Nucleus accumbens (tissue), 56 donors: ENCODE results near the gene TMEM235.
"Not testable (repeated sequence)": the region's sequence is repeated elsewhere in the genome, so short reads cannot be mapped to it uniquely, and the experiment has no call there.

Experiments
- DNase-seq, 56 donors: peaks; one replicate each; lab custom pipeline; 2025; lab: John Stamatoyannopoulos, UW

The TMEM235 gene

DNA sequence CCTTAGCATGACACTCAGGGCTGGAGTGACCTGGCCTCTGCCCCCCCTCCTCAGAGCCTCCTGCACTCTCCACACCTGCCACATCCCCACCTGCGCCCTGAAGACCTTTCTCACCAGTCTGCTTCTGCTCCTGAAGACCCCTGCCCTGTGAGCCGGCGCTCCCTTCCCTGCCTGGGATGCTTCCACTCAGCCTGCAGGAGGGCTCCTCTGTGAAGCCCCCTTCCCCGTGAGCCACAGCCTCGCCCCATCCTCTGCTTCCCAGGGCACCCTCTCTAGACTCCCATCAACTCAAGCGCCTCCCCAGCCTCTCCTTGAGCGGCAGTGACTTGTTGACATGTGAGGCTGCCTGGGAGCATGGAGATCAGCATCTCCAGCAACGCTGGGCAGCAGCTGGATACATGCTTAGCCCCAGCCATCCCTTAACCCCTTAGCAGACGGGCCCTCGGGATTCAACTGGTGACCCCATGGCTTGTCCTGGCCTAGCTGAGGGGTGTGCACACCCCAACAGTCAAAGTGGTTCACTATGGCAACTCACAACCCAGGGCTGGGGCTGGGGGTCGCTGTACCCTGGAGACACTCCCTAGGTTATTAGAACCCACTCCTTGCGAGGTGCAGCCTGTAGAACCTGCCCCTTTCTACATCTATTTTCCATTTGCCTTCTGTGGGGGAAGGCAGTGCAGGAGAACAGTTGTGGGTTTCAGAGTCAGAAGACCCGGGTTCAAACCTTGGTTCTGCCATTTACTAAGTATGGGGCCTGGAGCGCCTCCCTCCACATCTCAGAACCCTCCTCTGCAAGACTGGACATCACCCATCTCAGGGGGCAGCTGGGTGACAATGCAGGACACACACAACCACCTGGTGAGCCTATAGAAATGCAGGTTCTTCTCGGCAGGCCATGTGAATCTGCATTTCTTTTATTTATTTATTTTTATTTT, 21.5 kb downstream of the TMEM235 start:
- DNase-seq = no peak

DNA sequence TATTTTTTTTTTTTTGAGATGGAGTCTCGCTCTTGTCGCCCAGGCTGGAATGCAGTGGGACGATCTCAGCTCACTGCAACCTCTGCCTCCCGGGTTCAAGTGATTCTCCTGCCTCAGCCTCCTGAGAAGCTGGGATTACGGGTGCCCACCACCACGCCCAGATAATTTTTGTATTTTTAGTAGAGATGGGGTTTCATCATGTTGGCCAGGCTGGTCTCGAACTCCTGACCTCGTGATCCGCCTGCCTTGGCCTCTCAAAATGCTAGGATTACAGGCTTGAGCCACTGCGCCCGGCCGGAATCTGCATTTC, 22.2 kb downstream of the TMEM235 start:
- not testable (repeated sequence) for DNase-seq

- peak in 54 of 56 donors; percentile 47 to 91 (median 78) for DNase-seq
These were observed 22.7 kb downstream of the TMEM235 start for GRCh38 chr17:78253946-78254672.

DNA sequence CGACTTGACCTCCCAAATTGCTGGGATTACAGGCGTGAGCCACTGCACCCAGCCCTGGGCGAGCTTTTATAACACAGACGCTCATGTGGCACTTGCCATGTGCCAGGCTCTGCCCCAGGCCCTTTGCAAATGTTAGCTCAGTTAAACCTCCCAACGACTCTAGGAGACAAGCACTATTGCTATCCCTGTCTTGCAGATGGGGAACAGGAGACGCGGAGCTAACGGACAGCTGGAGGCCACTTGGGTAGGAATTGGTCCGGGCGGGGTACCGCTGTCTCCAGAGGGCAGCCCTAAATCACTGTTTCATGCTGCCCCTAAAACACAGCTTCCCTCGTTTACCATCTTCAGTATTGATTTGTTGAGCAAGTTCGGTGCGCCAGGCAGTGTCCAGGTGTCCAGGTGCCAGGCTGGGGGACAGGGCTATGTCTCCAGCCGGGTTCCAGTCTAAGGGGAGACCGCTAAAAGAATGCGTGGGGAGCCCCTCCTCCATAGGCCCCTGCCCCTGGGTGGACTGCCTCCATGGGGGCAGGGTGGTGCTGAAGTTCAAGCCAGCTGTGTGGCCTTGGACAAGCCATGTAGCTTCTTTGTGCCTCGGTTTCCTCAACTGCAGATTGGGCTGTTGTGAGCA, 23.7 kb downstream of the TMEM235 start:
- no peak for DNase-seq

GRCh38 chr17:78255953-78256706, 24.7 kb downstream of the TMEM235 start:
- no peak for DNase-seq

DNA sequence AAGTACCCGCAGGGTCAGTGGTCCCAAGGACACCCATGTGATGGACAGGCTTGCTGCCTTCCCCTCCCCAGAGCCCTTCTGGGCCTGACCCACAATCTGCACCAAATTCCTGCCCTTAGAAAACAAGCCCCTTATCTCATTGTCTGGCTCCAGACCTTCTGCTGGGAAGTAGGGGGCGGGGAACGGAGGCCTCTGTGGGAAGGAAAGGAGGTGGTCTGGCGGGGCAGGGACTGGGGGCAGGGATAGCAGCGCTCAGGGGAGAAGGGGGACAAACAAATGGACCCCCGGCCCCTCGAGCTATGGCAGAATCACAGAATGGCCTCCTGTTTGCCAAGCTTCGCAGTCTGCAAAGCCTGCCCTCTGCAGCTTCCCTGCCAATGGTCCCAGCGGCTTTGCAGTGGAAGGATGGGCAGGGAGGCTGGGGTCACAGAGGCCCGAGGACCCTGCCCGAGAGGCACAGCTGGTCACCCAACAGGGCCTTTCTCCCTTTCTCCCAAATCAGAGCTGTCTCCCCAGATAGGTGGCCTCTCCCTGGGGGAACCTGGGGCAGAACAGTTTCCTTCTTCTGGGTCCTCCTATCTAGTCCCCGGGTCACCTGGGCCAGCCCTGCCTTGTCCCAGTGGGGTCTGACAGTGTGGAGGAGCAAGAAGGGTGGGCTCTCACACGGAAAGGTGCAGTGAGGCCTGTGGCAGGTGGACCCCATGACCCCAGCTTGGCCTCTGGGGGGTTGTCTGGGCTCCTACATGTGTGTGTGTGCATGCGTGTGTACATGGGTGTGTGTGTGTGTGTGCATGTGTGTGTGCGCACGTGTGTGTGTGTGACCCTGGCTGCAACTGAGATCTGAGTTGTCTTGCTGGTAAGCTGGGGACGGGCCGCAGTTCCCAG, 25.5 kb downstream of the TMEM235 start:
- no peak for DNase-seq

GRCh38 chr17:78257810-78258322, 26.4 kb downstream of the TMEM235 start:
- no peak for DNase-seq

- DNase-seq = no peak
These were observed 27.1 kb downstream of the TMEM235 start for GRCh38 chr17:78258323-78259191.

GRCh38 chr17:78259192-78259554, 27.7 kb downstream of the TMEM235 start:
- no peak for DNase-seq

GRCh38 chr17:78263063-78263735, 31.8 kb downstream of the TMEM235 start:
- peak in 1 of 56 donors; percentile 36 for DNase-seq

DNA sequence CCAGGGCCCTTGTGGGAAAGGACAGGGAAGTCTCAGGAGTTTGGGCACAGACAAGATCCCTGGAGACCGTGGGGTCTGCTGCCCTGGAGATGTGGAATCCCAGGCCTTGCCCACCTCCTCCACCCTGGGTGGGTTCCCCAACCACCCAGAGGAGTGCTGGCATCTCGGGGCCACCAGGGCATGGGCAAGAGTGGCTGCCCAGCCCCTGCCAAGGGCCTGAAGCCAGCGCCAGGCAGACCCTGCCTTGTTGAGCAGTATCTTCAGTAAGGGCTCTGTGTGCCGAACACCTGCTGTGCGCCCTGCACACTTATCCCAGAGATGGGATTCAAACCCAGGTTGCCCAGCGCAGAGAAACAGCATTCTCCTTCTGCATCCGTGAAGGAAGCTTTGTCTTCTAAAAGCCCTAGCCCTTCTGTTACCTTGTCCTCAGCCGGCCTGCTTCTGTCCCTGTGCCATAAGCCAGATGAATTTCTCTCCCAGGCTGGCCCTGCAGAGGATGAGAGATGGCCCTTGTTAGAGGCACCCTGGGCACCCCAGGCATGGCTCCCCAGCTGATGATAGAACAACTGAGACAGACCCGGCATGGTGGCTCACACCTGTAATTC, 32.4 kb downstream of the TMEM235 start:
- DNase-seq = no peak

- no peak for DNase-seq
These were observed 33.2 kb downstream of the TMEM235 start for GRCh38 chr17:78264590-78264989.

DNA sequence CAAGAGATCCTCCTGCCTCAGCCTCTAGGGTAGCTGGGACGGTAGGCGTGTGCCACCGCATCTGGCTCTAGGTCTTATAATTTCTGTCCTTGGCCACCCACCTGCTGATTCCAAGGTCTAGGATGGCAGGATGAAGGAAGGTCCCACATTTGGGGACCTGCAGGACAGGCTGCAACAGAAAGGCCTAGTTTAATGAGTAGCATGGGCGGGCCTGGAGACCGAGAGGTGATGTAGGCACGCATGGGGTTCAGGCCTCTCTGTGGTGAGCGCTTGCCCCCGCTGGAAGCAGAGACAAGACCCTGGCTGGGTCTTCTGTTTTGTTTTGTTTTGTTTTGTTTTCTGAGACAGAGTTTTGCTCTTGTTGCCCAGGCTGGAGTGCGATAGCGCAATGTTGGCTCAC, 33.7 kb downstream of the TMEM235 start:
- DNase-seq = no peak

DNA sequence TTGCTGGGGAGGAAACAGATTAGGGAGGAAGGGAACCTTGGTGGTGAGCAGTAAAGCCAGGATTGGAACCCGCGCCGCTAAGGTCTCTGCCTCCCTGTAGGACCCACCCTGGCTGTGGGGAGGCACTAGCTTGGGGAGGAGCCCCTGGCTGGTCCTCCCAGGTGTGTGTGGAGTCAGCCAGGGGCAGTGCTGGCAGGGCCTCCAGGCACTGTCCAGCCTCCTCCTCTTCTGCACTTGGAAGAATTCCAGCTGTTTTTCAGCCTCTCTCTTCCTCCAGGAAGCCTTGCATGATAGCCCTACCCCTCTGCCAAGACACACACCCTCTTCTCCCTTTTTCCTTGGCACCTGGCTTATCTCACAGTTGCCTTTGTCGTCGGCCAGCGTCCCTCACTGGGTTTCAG, 34.8 kb downstream of the TMEM235 start:
- DNase-seq = no peak

- DNase-seq = no peak
These were observed 35.3 kb downstream of the TMEM235 start for GRCh38 chr17:78266771-78267170.

DNA sequence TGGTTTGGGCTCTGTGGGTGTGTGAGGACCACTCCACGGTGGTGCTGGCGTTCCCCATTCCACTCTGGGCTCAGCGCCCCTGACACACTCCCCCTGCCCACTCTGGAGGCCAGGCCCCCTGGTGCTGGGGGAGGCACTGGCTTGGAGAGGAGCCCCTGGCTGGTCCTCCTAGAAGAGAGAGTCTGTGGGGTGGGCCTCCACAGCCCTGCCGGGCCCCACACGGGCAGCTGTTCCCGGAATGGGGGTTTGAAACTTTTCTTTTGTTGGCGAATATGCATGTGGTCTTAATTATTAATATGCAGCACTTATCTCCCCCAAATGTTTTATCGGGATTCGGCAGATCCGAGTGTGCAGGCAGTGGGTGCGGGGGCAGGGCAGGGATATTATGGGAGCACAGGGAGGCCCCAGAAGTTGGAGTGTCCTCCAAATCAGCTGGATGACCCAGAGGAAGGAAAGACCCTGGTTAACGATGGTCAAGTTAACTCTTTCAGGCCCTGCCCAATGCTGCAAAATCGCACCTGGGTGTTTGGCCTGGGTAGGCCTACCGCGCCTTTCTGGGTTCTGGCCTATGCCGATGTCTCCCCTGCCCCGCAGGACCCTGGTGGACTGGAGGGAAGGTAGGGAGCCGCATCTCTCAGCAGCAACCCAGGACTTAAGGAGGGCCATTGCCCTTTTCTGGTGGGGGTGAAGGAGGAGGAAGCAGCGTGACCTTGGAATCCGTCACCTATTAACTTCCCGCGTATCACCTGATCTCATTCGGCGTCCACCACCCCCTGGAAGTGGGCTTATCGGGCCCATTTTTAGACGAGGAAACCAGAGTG, 36.0 kb downstream of the TMEM235 start:
- DNase-seq = no peak
